ENCODE results near the gene LIFR. TPM values are rescaled to one million over a fixed set of nuclear protein-coding genes. Genes with fewer than 3 reads are reported as not detected.

LIFR gene
- total RNA-seq, 1 donor from 2014 or later, result 13.8 TPM

- DNase-seq (ENCODE audit: low read depth), result no peak
- Histone ChIP-seq H3K27me3 (ENCODE audit: control insufficient read depth, insufficient read depth, low read length) (no peaks in the 10 kb centered on the region), H3K36me3 (ENCODE audit: control insufficient read depth, insufficient read depth, low read length) (no peaks in the 10 kb centered on the region), H3K4me3 (ENCODE audit: low read depth, low read length) (no peak overlapping the region)
- TF ChIP-seq CTCF (IDR thresholded peaks at IDR 0.05; ENCODE audit: insufficient read depth, low read length, poor library complexity, severe bottlenecking), result no peak
Measured at GRCh38 chr5:38456657-38457399, 99.6 kb downstream of the LIFR start.

- TF ChIP-seq CTCF (IDR thresholded peaks at IDR 0.05; ENCODE audit: insufficient read depth, low read length, poor library complexity, severe bottlenecking), result no peak
- no peaks in the 10 kb centered on the region for H3K27me3 ChIP-seq (ENCODE audit: control insufficient read depth, insufficient read depth, low read length)
Measured at GRCh38 chr5:38455796-38456330, 100.6 kb downstream of the LIFR start.

GRCh38 chr5:38453921-38454320 lies 102.5 kb downstream of the LIFR start:
- DNase-seq (ENCODE audit: low read depth), result no peak
- Histone ChIP-seq H3K27me3 (ENCODE audit: control insufficient read depth, insufficient read depth, low read length) (no peaks in the 10 kb centered on the region), H3K36me3 (ENCODE audit: control insufficient read depth, insufficient read depth, low read length) (no peaks in the 10 kb centered on the region), H3K4me3 (ENCODE audit: low read depth, low read length) (no peak overlapping the region)
- TF ChIP-seq CTCF (IDR thresholded peaks at IDR 0.05; ENCODE audit: insufficient read depth, low read length, poor library complexity, severe bottlenecking), result no peak

More at GRCh38 chr5:38455796-38456330, 100.6 kb downstream of the LIFR start:
- no peaks in the 10 kb centered on the region for H3K36me3 ChIP-seq (ENCODE audit: control insufficient read depth, insufficient read depth, low read length)
- no peak overlapping the region for H3K4me3 ChIP-seq (ENCODE audit: low read depth, low read length)
- peak; percentile 35 for DNase-seq (ENCODE audit: low read depth)

GRCh38 chr5:38453506-38453905 lies 102.9 kb downstream of the LIFR start:
- Histone ChIP-seq H3K36me3 (ENCODE audit: control insufficient read depth, insufficient read depth, low read length) (no peaks in the 10 kb centered on the region), H3K27me3 (ENCODE audit: control insufficient read depth, insufficient read depth, low read length) (no peaks in the 10 kb centered on the region), H3K4me3 (ENCODE audit: low read depth, low read length) (no peak overlapping the region)
- DNase-seq (ENCODE audit: low read depth), result no peak
- no peak for TF ChIP-seq CTCF (IDR thresholded peaks at IDR 0.05; ENCODE audit: insufficient read depth, low read length, poor library complexity, severe bottlenecking)

GRCh38 chr5:38452201-38452600 lies 104.2 kb downstream of the LIFR start:
- DNase-seq (ENCODE audit: low read depth), result no peak
- no peak for TF ChIP-seq CTCF (IDR thresholded peaks at IDR 0.05; ENCODE audit: insufficient read depth, low read length, poor library complexity, severe bottlenecking)

More at GRCh38 chr5:38452201-38452600, 104.2 kb downstream of the LIFR start:
- Histone ChIP-seq H3K27me3 (ENCODE audit: control insufficient read depth, insufficient read depth, low read length) (no peaks in the 10 kb centered on the region), H3K4me3 (ENCODE audit: low read depth, low read length) (no peak overlapping the region), H3K36me3 (ENCODE audit: control insufficient read depth, insufficient read depth, low read length) (no peaks in the 10 kb centered on the region)

Measured in kidney epithelial cell (primary cell).